Esophagus (tissue), 2 donors: Measurements from ENCODE around the gene PLEK2. TPM values are rescaled to one million over a fixed set of nuclear protein-coding genes. Genes with fewer than 3 reads are reported as not detected.

Experiments used
- H3K27ac ChIP-seq, 2 donors: one replicate each; pipeline ENCODE4 v1.5.1; 2013; ENCODE audit warnings: low read depth in 2 of 2, mild to moderate bottlenecking in 2 of 2, inconsistent platforms in 1 of 2, low read length in 1 of 2, moderate library complexity in 1 of 2
- H3K27me3 ChIP-seq, 2 donors: one replicate each; pipeline ENCODE4 v1.6.1; 2013; ENCODE audit warnings: low read length in 2 of 2, control low read depth in 1 of 2, mild to moderate bottlenecking in 1 of 2; ENCODE audit not compliant: insufficient read depth in 2 of 2, control insufficient read depth in 1 of 2
- H3K36me3 ChIP-seq, 2 donors: one replicate each; pipeline ENCODE4 v1.6.1; 2013; ENCODE audit warnings: low read length in 1 of 2; ENCODE audit not compliant: control insufficient read depth in 2 of 2, insufficient read depth in 2 of 2
- H3K4me1 ChIP-seq, 2 donors: one replicate each; pipeline ENCODE4 v1.6.1; 2013; ENCODE audit warnings: low read length in 1 of 2; ENCODE audit not compliant: control insufficient read depth in 2 of 2, insufficient read depth in 2 of 2
- H3K4me3 ChIP-seq, 2 donors: one replicate each; pipeline ENCODE4 v1.5.1; 2013; ENCODE audit warnings: low read length in 2 of 2, mild to moderate bottlenecking in 2 of 2, low read depth in 1 of 2, moderate library complexity in 1 of 2
- H3K9me3 ChIP-seq, 2 donors: one replicate each; pipeline ENCODE4 v1.6.1; 2013; ENCODE audit warnings: mild to moderate bottlenecking in 2 of 2, low read depth in 1 of 2, low read length in 1 of 2, moderate library complexity in 1 of 2; ENCODE audit not compliant: control insufficient read depth in 2 of 2, insufficient read depth in 1 of 2
- WGBS, 2 donors: extraction: QIAGEN DNeasy Blood & Tissue Kit; methylation state at CpG; one replicate each; pipeline ENCODE4 v1.1.7; 2013; 5-methylcytosine and 5-hydroxymethylcytosine counted together
- polyA plus RNA-seq, 2 donors: library from polyadenylated mRNA; stranded (reverse); fragments of 200-250 nt; gene quantifications; one replicate each; pipeline ENCODE4 v1.2.3, GENCODE V29; 2013
- donor health status: healthy with polysubstance abuse.
- donor health status: Bipolar disorder and iron deficiency.

Gene PLEK2
- polyA plus RNA-seq, 2 donors = 16.5 to 19.0 TPM

GRCh38 chr14:67432050-67432564, 20.1 kb upstream of the PLEK2 start:
- Histone ChIP-seq H3K27me3 (no peaks in the 10 kb centered on the region), H3K4me1 (no peaks in the 10 kb centered on the region), H3K4me3 (no peak overlapping the region), H3K9me3 (no peaks in the 10 kb centered on the region), H3K36me3 (no peaks in the 10 kb centered on the region), H3K27ac (no peak overlapping the region)
- 61 to 67% methylated on average over 7 of the region's 7 CpGs for WGBS, 2 donors

- no peaks in the 10 kb centered on the region for H3K4me1 ChIP-seq
- WGBS, 2 donors = 80 to 84% methylated on average over 9 of the region's 9 CpGs
- no peak overlapping the region for H3K27ac ChIP-seq
Measured at GRCh38 chr14:67429510-67430205, 17.7 kb upstream of the PLEK2 start.

GRCh38 chr14:67428501-67429031, 16.6 kb upstream of the PLEK2 start:
- Histone ChIP-seq H3K36me3 (no peaks in the 10 kb centered on the region), H3K9me3 (no peaks in the 10 kb centered on the region), H3K27me3 (no peaks in the 10 kb centered on the region), H3K4me1 (no peaks in the 10 kb centered on the region), H3K27ac (no peak overlapping the region), H3K4me3 (no peak overlapping the region)
- 59 to 78% methylated on average over 7 of the region's 7 CpGs for WGBS, 2 donors

More at GRCh38 chr14:67429510-67430205, 17.7 kb upstream of the PLEK2 start:
- H3K27me3 ChIP-seq = no peaks in the 10 kb centered on the region
- no peak overlapping the region for H3K4me3 ChIP-seq
- H3K36me3 ChIP-seq = no peaks in the 10 kb centered on the region
- no peaks in the 10 kb centered on the region for H3K9me3 ChIP-seq

- 33 to 34% methylated on average over 30 of the region's 30 CpGs for WGBS, 2 donors
- H3K4me3 ChIP-seq = no peak overlapping the region
- H3K9me3 ChIP-seq = no peaks in the 10 kb centered on the region
- H3K36me3 ChIP-seq = no peaks in the 10 kb centered on the region
- H3K27ac ChIP-seq = no peak overlapping the region
- H3K4me1 ChIP-seq = no peaks in the 10 kb centered on the region
- H3K27me3 ChIP-seq = no peaks in the 10 kb centered on the region
Measured at GRCh38 chr14:67426983-67427606, 15.1 kb upstream of the PLEK2 start.

GRCh38 chr14:67426161-67426560, 14.2 kb upstream of the PLEK2 start:
- Histone ChIP-seq H3K9me3 (no peaks in the 10 kb centered on the region), H3K27me3 (no peaks in the 10 kb centered on the region), H3K36me3 (no peaks in the 10 kb centered on the region), H3K4me1 (no peaks in the 10 kb centered on the region), H3K4me3 (no peak overlapping the region), H3K27ac (no peak overlapping the region)
- 87 to 90% methylated on average over 8 of the region's 8 CpGs for WGBS, 2 donors

GRCh38 chr14:67425608-67426007, 13.6 kb upstream of the PLEK2 start:
- Histone ChIP-seq H3K27me3 (no peaks in the 10 kb centered on the region), H3K36me3 (no peaks in the 10 kb centered on the region), H3K9me3 (no peaks in the 10 kb centered on the region), H3K4me1 (no peaks in the 10 kb centered on the region), H3K4me3 (no peak overlapping the region), H3K27ac (no peak overlapping the region)
- 91 to 94% methylated on average over 4 of the region's 4 CpGs for WGBS, 2 donors

GRCh38 chr14:67424539-67424938, 12.6 kb upstream of the PLEK2 start:
- H3K27ac ChIP-seq = no peak overlapping the region
- H3K36me3 ChIP-seq = no peaks in the 10 kb centered on the region
- no peaks in the 10 kb centered on the region for H3K9me3 ChIP-seq
- no peaks in the 10 kb centered on the region for H3K4me1 ChIP-seq
- H3K4me3 ChIP-seq = no peak overlapping the region
- WGBS, 2 donors = 43 to 46% methylated on average over 3 of the region's 3 CpGs
- H3K27me3 ChIP-seq = no peaks in the 10 kb centered on the region

- Histone ChIP-seq H3K27me3 (no peaks in the 10 kb centered on the region), H3K27ac (no peak overlapping the region), H3K4me3 (no peak overlapping the region), H3K9me3 (no peaks in the 10 kb centered on the region), H3K36me3 (no peaks in the 10 kb centered on the region), H3K4me1 (peaks cover 4 to 7% of the 10 kb centered on the region in 2 donors)
- 58 to 62% methylated on average over 2 of the region's 2 CpGs for WGBS, 2 donors
Measured at GRCh38 chr14:67423424-67423823, 11.5 kb upstream of the PLEK2 start.

GRCh38 chr14:67421356-67422224, 9.6 kb upstream of the PLEK2 start:
- WGBS, 2 donors = 91 to 93% methylated on average over 11 of the region's 11 CpGs
- Histone ChIP-seq H3K27ac (no peak overlapping the region), H3K4me1 (peaks cover 4 to 7% of the 10 kb centered on the region in 2 donors), H3K27me3 (no peaks in the 10 kb centered on the region), H3K9me3 (no peaks in the 10 kb centered on the region), H3K36me3 (no peaks in the 10 kb centered on the region), H3K4me3 (no peak overlapping the region)
